Measurements from ENCODE around the gene ZNF506.

- TF ChIP-seq GATA3 (IDR thresholded peaks at IDR 0.05; ENCODE audit: low read depth, low read length) (no peak), GATA2 (IDR thresholded peaks at IDR 0.05; ENCODE audit: low read depth, low read length) (no peak)
Measured at GRCh38 chr19:19752760-19753403, 68.7 kb downstream of the ZNF506 start.
